ENCODE data around the gene LUZP4. TPM values are rescaled to one million over a fixed set of nuclear protein-coding genes. Genes with fewer than 3 reads are reported as not detected.

The LUZP4 gene
- total and polyA plus RNA-seq, 9 donors, result not detected

GRCh38 chrX:115330498-115331168, 41.1 kb downstream of the LUZP4 start:
- Histone ChIP-seq H3K4me1 (ENCODE audit: insufficient read depth) (no peaks in the 10 kb centered on the region), H3K27me3 (no peaks in the 10 kb centered on the region), H3K27ac (no peak overlapping the region), H3K36me3 (no peaks in the 10 kb centered on the region), H3K4me3 (no peak overlapping the region), H3K9me3 (no peaks in the 10 kb centered on the region)
- TF ChIP-seq, protein P1, sequence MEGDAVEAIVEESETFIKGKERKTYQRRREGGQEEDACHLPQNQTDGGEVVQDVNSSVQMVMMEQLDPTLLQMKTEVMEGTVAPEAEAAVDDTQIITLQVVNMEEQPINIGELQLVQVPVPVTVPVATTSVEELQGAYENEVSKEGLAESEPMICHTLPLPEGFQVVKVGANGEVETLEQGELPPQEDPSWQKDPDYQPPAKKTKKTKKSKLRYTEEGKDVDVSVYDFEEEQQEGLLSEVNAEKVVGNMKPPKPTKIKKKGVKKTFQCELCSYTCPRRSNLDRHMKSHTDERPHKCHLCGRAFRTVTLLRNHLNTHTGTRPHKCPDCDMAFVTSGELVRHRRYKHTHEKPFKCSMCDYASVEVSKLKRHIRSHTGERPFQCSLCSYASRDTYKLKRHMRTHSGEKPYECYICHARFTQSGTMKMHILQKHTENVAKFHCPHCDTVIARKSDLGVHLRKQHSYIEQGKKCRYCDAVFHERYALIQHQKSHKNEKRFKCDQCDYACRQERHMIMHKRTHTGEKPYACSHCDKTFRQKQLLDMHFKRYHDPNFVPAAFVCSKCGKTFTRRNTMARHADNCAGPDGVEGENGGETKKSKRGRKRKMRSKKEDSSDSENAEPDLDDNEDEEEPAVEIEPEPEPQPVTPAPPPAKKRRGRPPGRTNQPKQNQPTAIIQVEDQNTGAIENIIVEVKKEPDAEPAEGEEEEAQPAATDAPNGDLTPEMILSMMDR (IDR thresholded peaks at IDR 0.05), result peak; percentile 70 to 76 (median 75)
- TF ChIP-seq POLR2A (IDR thresholded peaks at IDR 0.05), result no peak
- intact Hi-C loops (cut with DNase I), result loop anchor here in 2 of 4 donors (5.0 to 10.0 kb wide), 2 partner anchors 312 to 314 kb away; no protein-coding TSS in a partner anchor
- peak; percentile 39 to 63 (median 51) for DNase-seq
- WGBS, 3 donors, result 10 to 12% (median 10%) methylated on average over 18 of the region's 18 CpGs

- H3K4me1 ChIP-seq (ENCODE audit: insufficient read depth), result no peaks in the 10 kb centered on the region
- no peak overlapping the region for H3K27ac ChIP-seq
- H3K4me3 ChIP-seq, result no peak overlapping the region
- TF ChIP-seq, protein P1 (IDR thresholded peaks at IDR 0.05), result no peak
- TF ChIP-seq EP300 (IDR thresholded peaks at IDR 0.05), result no peak
- TF ChIP-seq POLR2A (IDR thresholded peaks at IDR 0.05), result no peak
- no peaks in the 10 kb centered on the region for H3K27me3 ChIP-seq
- DNase-seq, result no peak
- no peaks in the 10 kb centered on the region for H3K9me3 ChIP-seq
- WGBS, 3 donors, result 22 to 37% (median 27%) methylated on average over 4 of the region's 4 CpGs
- intact Hi-C loops (cut with DNase I), result loop anchor here in 2 of 4 donors (5.0 to 10.0 kb wide), 2 partner anchors 309 to 312 kb away; no protein-coding TSS in a partner anchor
- no peaks in the 10 kb centered on the region for H3K36me3 ChIP-seq
Observed at GRCh38 chrX:115332832-115333231, 43.3 kb downstream of the LUZP4 start.

- Histone ChIP-seq H3K27me3 (no peaks in the 10 kb centered on the region), H3K27ac (no peak overlapping the region), H3K4me1 (ENCODE audit: insufficient read depth) (no peaks in the 10 kb centered on the region), H3K9me3 (no peaks in the 10 kb centered on the region), H3K36me3 (no peaks in the 10 kb centered on the region), H3K4me3 (no peak overlapping the region)
- TF ChIP-seq, protein P1 (IDR thresholded peaks at IDR 0.05), result no peak
- TF ChIP-seq POLR2A (IDR thresholded peaks at IDR 0.05), result no peak
- no peak for DNase-seq
- WGBS, 3 donors, result 54 to 61% (median 60%) methylated on average over 6 of the region's 6 CpGs
- intact Hi-C loops (cut with DNase I), result loop anchor here in 2 of 4 donors (5.0 to 10.0 kb wide), 2 partner anchors 309 to 311 kb away; no protein-coding TSS in a partner anchor
Observed at GRCh38 chrX:115333446-115333845, 43.9 kb downstream of the LUZP4 start.

GRCh38 chrX:115337491-115338144, 48.1 kb downstream of the LUZP4 start:
- WGBS, 3 donors, result 30 to 36% (median 35%) methylated on average over 5 of the region's 5 CpGs
- intact Hi-C loops (cut with DNase I), result loop anchor here in 1 of 4 donors (10.0 kb wide), 1 partner anchor 307 kb away; no protein-coding TSS in a partner anchor
- Histone ChIP-seq H3K27me3 (no peaks in the 10 kb centered on the region), H3K9me3 (no peaks in the 10 kb centered on the region), H3K4me3 (no peak overlapping the region), H3K27ac (peak overlapping the region in 1 of 2 donors; percentile 1), H3K4me1 (ENCODE audit: insufficient read depth) (no peaks in the 10 kb centered on the region), H3K36me3 (no peaks in the 10 kb centered on the region)
- TF ChIP-seq EP300 (IDR thresholded peaks at IDR 0.05) (no peak), POLR2A (IDR thresholded peaks at IDR 0.05) (no peak)
- TF ChIP-seq, protein P1 (IDR thresholded peaks at IDR 0.05), result no peak
- peak in 3 of 5 donors; percentile 16 to 50 (median 48) for DNase-seq

Data from ovary (tissue), 9 donors.